ENCODE data around the gene MYO1C.

MYO1C gene

DNA sequence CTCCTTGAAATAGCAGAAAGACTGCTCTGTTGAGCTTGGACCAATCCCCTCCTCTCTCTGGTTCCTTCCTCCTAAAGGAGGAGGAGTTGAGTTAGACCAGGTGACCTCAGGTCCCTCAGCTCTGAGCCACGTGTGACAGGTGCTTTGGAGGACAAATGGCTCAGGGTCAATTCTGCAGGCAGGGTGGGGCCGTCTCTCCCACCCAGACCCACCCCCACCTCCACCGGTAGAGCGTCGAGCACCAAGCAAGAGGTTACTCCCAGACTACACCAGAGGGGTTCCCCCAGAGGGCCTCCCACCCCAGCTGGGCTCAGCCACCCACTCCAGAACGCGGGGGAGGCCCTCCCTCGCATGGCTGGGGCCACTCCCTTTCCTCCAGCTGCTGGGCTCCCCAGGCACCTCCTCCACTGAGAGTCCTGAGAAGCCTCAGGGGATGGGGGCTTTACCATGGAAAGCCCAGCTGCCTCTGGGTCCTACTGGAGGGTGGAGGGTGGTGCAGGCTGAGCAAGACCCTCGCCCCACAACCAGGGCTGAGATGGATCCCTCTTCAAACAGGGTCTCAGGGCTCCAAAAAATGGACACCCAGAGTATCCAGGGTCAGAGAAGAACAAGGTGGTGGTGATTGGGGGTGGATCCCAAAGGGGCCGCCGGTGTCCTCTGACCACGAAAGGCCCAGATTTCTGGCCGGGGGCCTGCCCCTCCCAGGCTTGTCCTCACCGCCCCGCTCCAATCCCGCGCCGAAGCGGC, 7.6 kb downstream of the MYO1C start:
- DNase-seq = no peak

- no peak for DNase-seq
These were observed 8.4 kb downstream of the MYO1C start for GRCh38 chr17:1484060-1484535.

- DNase-seq = no peak
These were observed 9.8 kb downstream of the MYO1C start for GRCh38 chr17:1482680-1483079.

DNA sequence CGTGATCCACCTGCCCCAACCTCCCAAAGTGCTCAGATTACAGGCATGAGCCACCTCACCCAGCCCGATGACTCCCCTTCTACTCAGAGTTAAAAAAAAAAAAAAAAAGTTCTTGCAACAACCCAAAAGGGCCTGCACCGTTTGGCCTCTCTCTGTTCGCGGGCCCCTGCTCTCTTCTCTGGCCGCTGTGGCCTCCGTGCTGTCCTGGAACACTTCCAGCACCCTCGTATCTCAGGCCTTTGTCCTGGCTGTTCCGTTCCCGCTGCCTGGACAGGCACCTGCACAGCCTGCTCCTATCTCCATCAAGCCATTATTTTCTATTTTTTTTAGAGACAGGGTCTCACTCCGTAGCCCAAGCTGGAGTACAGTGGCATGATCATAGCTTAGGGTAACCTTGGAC, 10.8 kb downstream of the MYO1C start:
- no peak for DNase-seq

DNA sequence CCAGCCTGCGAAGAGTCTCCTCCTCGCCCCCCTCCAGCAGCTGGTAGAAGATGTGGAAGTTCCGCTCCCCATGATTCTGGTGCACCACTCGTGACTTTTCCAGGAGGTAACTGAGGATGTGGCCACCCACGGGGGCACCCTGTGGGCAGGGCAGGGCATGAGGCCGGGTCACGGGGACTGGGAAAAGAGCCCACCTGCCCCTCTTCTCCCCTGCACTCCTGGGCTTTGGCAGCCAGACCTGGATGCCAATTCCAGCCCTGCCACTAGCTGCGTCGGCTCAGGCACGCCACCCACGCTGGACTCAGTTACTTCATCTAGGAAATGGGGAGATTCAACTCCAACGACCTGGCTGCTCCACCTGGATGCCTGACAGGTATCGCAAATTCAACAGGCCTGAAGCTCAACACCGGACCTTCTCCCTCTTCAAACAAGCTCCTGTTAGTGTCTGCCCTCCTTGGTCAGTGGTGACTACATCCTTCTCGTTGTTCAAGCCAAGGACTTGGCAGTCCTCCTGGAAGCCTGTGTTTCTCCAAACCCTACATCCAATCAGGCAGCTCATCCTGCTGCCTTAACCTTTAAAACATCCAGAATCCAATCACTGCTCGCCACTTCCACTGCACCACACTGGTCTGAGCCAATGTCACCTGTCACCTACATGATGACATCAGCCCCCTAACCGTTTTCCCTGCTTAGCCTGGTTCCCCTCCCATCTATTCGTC, 11.6 kb downstream of the MYO1C start:
- DNase-seq = no peak

DNA sequence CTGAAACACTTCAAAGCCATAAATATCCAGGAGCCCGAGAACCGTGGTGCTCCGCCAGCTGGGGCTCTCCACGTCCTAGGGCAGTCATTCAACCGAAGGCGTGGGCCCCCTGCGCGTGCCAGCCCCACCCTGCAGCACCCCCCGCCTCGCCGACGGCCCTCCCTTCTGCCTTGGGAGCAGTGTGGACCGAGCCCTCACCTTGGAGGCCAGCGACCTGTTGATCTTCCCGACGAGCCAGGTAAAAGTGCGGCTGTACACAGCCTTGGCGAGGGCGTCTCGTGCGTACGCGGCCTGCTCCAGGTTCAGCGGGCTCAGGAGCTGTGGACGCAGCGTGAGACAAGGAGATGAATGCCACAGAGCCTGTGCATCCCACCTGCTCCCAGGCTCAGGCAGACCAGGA, 14.1 kb downstream of the MYO1C start:
- DNase-seq = no peak

DNA sequence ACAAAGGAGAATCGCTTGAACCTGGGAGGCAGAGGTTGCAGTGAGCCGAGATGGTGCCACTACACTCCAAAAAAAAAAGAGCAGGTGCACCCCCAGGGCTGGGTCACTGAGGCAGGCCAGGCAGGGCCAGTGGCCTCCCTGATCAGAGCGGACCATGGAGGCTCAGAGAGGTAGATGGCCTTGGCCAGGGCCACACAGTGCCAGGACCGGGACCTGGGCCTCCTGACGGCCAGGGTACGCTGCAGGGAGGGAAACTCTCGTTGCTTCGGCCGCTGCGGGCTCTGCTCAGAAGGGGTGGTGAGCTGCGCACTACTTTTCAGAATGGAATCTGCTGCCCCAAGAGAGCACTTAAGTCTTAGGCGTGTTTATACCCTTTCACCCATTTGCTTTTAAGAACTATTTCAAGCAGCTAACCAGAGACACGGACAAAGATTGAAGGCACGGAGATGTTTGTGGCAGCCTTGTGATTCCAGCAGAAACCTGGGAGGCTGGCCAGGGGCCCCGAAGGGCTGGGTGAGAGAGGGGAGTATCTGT, 17.1 kb downstream of the MYO1C start:
- DNase-seq = no peak

DNA sequence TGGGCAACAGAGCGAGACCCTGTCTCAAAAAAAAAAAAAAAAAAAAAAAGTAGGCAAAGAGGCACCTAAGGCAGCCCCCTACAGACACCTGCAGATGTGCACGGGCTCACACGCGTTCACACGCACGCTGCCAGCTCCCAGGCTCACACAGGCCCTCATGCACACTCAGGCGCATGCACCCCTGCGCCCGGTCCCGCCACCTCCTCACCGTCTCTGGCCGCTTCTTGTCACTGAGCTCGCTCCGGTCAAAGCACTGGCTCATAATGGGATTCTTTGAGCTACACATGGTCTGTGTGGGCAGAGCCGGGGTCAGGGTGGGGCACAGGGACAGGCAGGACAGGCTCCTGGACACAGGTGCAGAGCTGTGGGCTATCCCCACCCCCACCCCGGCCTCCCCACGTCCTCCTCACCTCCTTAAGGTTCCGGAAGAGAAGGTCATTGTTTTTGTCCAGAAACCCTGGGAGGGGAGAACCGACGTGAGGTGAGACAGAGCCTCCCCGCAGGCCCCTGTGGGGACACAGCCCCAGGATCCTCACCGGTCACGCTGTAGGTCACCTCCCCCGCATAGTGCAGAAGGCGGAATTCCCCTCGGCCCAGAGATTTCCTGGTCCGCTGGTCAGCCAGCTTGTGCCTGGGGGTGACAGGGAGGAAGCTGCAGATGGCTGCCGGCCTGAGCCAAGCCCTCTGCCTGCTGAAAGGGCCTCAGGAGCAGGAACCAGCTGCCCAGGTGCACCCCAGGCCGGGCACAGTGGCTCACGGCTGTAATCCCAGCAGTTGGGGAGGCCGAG, 17.9 kb downstream of the MYO1C start:
- peak; percentile 11 to 60 for DNase-seq

- DNase-seq = peak; percentile 88 to 97
These were observed 18.6 kb downstream of the MYO1C start for GRCh38 chr17:1473841-1474240.

DNA sequence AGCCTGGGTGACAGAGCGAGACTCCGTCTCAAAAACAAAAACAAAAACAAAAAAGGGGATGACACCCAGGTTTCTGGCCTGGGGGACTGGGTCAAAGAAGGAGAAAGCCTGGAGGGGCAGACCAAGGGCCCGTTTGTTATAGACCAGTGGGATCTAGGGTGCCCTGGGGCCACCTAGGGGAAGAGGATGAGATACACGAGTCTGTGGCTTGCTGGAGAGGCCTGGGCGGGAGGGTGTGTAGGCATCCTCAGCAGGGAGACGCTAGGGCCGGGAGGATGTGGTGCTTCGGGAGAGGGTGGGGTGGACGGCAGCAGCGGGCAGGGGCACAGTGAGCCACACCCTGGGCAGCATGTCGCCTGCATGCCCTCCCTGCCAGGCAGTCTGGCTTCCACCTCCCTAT, 19.3 kb downstream of the MYO1C start:
- DNase-seq = peak; percentile 10 to 48

- no peak for DNase-seq
These were observed 20.3 kb downstream of the MYO1C start for GRCh38 chr17:1471911-1472821.

- DNase-seq = no peak
These were observed 21.0 kb downstream of the MYO1C start for GRCh38 chr17:1471490-1471889.

DNA sequence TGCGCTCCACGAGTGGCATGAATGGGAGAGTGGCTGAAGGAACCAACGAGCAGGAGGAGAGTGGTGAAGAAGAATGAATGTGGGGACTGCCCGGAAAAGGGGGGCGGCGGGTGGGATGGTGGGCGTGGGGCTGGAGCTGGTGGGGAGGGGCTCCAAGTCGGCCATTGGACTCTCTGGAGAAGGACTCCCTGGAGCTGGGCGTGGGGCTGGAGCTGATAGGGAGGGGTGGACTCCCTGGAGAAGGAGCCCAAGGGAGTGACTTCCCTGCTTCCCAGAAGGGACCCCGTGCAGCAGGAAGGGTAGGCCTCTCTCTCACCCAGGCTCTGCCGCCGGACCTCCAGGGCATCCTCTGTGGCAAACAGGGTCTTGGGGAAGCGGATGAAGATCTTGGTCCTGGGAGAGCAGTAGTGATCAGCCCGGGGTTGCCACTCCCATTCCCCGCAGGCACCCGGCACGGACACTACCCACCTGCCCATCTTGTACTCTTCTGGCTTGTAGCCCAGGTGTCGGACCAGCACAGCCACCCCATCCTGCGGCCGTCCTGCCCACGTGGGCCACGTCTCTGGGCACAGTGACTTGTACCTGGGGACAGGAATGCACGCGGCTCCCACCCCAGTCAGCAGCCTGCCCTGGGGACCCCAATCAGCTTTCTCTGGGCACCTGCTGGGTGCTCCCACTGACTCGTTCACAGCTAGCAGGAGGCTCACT, 21.6 kb downstream of the MYO1C start:
- DNase-seq = no peak

GRCh38 chr17:1470071-1470754, 22.3 kb downstream of the MYO1C start:
- DNase-seq = no peak

DNA sequence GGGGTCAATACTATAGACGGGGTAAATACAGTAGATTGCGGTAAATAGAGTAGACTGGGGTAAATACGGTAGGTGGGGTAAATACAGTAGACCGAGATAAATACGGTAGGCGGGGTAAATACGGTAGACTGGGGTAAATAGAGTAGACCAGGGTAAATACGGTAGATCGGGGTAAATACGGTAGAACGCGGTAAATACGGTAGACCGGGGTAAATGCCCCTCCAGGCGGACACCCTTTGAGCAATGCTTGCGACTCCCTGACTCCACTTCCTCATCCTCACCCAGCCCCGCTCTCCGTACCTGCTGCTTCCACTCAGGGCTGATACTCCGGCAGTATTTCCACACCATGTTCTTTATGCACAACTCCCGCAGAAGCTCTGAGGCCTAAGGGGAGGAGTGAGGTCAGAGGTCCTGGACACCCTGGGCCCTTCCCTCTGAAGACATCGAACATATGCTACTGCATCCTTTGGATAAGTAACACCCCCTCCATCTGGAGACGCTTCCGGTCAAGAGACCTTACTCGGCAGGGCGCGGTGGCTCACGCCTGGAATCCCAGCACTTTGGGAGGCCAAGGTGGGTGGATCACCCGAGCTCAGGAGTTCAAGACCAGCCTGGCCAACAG, 23.1 kb downstream of the MYO1C start:
- no peak for DNase-seq

GRCh38 chr17:1467898-1468492, 24.5 kb downstream of the MYO1C start:
- peak; percentile 46 to 53 for DNase-seq

GRCh38 chr17:1467258-1467657, 25.2 kb downstream of the MYO1C start:
- DNase-seq = no peak

DNA sequence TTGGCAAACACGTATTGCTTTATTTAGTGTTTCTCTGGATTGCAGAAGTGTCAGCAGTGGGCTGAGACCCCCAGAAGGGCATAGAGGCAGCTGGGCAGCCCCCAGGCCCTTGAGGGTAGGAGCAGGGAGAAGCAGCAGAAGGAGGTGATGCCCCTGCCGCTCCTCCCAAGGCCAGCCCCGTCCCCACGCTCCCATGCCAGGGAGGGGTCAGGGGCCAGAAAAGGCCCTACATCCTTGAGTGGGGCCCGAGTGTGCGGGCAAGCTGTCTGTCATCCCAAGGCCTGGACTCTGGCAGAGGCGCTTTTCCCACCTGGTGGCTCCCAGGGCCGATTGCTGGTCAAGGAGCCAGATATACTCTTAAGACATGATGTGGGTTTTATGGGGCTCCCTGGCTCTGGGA, 28.3 kb downstream of the MYO1C start:
- DNase-seq = no peak

Data from inflammatory macrophage (primary cell).